Measurements from ENCODE around the gene HIF1AN.

GRCh38 chr10:100568912-100569311, 33.2 kb downstream of the HIF1AN start:
- TF ChIP-seq, protein P1, sequence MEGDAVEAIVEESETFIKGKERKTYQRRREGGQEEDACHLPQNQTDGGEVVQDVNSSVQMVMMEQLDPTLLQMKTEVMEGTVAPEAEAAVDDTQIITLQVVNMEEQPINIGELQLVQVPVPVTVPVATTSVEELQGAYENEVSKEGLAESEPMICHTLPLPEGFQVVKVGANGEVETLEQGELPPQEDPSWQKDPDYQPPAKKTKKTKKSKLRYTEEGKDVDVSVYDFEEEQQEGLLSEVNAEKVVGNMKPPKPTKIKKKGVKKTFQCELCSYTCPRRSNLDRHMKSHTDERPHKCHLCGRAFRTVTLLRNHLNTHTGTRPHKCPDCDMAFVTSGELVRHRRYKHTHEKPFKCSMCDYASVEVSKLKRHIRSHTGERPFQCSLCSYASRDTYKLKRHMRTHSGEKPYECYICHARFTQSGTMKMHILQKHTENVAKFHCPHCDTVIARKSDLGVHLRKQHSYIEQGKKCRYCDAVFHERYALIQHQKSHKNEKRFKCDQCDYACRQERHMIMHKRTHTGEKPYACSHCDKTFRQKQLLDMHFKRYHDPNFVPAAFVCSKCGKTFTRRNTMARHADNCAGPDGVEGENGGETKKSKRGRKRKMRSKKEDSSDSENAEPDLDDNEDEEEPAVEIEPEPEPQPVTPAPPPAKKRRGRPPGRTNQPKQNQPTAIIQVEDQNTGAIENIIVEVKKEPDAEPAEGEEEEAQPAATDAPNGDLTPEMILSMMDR (IDR thresholded peaks at IDR 0.05), result no peak
- TF ChIP-seq POLR2A (IDR thresholded peaks at IDR 0.05), result no peak
